GF-D8 (cell line): ENCODE measurements around the gene CELA1.
A peak's percentile ranks its signal among the peaks of the same experiment; 100 is the strongest.

Experiments
- DNase-seq: peaks from one replicate; lab custom pipeline; 2025; lab: John Stamatoyannopoulos, UW

The CELA1 gene

GRCh38 chr12:51346581-51346980, at the start of gene CELA1:
TSS of gene CELA1 (minus strand) at chr12:51346679. CDS start at chr12:51346638, 41 bp downstream.
- DNase-seq = no peak

DNA sequence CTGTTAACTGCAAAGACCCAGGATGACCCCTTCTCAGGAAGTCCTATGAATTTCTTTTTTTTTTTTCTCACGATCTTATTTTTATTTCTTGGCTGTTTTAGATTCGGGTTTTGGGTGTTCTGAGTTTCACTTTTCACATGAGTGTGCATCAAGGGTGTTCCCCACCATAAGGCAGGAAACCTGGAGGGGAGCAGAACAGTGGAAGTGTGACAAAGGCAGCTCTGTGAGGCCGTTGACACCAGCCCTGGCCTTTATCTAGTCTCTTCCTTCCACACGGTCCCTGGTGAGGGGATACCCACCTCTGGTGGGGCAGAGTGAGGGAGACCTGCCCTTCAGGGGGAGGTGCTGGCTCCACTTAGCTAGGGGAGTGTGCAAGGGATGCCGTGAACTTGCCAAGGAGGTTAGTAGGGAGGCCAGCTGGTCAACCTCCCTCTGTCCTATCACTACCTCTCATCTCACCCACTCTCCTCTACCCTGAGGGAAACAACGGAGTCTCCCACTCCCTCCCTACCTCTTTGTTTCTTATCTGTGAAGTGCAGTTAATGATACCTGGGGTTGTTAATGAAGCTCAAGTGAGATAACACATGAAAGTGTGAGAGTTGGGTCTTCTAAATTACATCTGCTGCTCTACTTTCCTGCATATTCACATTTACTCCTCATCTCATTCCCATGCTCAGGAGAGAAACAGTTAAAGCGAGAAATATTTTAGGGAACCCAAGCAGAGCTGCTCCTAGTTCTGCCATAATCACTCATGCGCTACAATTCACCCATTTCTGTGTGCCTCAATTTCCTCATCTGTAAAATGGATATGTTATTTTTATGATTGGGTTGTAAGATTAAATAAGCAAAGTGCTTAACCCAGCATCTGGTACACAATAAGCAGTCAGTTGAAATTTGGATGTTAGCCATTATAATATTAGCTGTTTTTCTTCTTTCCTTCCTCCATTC, 49.1 kb upstream of the CELA1 start:
- DNase-seq = peak; percentile 11

- no peak for DNase-seq
Measured at GRCh38 chr12:51393676-51394545, 47.4 kb upstream of the CELA1 start.

DNA sequence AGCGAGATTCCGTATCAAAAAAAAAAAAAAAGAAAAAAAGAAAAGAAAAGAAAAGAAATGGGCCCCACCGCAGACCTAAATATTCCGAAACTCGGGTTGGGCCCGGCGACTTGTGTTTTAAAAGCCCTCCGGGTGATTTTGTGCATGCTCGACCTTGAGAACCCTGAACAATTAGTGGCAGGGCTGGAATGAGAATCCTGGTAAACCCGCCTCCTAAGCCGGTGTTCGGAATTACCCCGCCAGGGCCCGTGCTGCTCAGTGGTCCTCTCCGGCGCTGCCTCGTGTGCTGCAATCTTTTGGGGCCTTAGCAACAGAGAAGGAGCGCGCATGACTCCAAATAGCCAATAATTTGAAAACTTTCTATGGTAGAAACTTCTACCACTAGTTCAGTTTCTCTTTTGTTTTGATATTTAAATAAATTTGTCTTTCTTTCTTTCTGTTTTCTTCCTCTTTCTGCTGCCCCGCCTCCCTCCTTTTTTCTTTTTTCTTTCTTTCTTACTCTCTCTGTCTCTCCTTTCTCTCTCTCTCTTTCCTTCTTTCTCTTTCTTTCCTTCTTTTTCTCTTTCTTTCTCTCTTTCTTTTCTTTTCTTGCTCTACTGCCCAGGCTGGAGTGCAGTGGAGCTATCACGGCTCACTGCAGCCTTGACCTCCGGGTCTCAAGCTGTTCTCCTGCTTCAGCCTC, 46.2 kb upstream of the CELA1 start:
- DNase-seq = no peak

DNA sequence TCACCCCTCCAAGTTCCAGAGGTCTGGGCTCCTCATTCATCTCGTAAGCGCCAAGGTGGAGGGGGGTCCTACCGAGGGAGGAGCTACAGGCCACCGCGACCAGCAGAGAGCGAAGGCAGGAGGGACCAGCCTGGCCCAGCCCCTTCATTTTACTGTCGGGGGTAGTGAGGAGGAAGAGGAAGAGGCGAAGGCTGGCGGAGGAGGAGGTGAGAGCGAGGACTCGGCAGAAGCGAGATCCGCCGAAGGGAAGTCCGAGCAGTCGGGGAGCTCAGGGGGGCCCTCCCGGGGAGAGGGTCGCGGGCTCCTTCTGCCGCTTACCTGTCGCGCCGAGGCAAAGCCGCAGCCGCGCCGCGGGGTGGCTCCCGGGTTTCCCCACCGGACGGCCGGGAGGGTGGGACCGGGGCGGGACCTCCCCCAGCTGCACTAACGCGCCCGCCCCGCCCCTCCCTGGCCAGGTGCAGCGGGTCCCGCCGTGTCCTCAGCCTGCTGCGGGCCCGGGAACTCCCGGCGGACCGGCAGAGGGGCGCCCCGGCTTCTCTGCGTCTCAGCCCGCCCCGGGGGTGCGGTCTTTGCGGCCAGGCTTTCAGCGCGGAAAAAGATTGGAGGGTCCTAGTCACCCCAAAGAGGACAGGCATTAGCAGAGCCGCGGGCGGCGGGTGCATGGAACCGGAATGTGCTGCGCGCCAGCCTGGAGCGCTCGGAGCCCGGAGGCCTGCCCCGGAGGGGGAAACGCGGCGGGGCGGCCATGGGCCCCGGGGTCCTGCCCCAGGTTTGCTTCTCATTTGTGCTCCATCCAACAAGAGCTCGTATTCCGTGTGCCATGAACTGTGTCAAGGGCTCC, 45.0 kb upstream of the CELA1 start, which contains the start of gene GALNT6:
GALNT6 (minus strand) TSS at position 124 of the 841 bp plus-strand sequence. CDS start 11,625 bp downstream, outside the sequence.
- DNase-seq = peak; percentile 30

- DNase-seq = no peak
Measured at GRCh38 chr12:51390891-51391282, 44.4 kb upstream of the CELA1 start.

GRCh38 chr12:51390457-51390856, 44.0 kb upstream of the CELA1 start:
- DNase-seq = no peak

DNA sequence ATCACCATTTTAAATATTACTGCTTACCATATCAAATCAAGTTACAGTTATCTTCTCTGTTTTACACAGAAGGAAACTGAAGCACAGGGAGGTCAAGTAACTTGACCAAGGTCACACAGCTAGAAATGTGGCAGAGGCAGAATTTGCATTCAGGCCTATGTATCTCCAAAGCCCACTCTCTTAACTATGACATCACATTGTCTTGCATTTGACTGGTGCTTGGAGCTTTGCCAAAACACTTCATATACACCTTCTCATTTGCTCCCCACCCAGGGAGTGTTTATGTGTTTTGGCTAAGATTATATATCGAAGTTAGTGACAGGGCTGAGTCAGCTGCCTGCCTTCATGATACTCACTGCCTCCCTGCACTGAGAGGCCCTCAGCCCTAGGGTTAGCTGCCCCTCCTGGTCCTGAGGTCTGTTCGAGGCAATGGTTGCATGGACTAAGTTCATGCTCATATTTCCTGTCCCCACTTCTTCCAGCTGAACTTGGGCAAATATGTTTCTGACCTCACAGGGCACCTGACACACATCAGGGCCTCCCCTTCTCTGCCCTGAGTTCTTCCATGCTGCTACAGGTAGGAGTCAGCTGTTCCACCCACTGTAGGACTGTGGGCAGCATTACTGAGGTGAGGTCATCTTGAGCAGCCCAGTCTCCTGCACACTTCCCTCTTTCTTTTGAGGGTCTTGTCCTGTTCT, 43.0 kb upstream of the CELA1 start:
- no peak for DNase-seq

DNA sequence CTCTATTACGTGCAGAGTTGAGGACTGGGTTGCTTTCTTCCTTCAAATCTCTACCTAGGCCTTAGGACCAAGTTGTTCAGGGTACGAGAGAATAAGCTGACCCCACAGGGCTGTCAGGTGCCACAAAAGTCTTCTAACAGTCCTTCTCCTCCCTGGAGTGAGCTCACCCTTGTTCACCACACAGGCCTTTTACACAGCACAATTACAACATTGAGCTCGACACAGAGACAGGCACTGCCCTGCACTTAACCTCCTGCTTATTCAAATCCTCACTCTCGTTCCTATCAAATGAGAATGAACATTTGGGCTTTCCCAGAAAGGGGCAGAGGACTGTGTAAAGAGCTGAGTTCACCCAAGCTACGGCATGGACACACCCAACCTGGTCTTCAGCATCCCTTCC, 42.4 kb upstream of the CELA1 start:
- no peak for DNase-seq

- DNase-seq = no peak
Measured at GRCh38 chr12:51388069-51388799, 41.8 kb upstream of the CELA1 start.

- DNase-seq = no peak
Measured at GRCh38 chr12:51386351-51386750, 39.9 kb upstream of the CELA1 start.

DNA sequence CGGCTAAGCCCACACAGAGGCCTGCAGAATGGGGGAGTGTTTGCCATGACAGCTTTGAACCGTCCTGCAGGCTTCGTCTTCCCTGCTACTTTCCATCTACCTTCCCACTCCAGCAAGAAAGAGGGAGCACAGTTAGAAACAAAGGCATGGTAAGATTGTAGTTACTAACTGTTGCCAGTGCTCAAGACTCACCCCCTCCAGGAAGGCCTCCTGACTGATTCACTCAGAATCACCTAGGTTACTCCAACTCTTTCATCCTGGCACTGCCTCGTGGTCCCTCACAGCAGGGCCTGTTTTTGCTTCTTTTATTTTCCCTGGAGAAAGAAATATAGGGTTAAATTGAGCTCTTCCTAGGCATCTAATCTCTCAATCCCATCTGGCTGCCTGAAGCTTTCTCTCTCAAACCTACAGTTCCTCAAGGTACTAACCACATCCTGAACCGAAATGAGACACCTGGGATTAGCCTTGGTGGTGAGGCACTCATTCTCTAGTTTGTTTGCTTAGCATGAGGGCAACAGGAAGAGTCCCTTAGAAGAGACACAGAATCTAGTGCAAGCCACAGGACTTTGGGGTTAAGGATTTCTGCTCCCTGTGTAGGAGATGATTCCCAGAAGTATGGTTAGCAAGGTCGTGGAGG, 36.9 kb upstream of the CELA1 start:
- DNase-seq = no peak

DNA sequence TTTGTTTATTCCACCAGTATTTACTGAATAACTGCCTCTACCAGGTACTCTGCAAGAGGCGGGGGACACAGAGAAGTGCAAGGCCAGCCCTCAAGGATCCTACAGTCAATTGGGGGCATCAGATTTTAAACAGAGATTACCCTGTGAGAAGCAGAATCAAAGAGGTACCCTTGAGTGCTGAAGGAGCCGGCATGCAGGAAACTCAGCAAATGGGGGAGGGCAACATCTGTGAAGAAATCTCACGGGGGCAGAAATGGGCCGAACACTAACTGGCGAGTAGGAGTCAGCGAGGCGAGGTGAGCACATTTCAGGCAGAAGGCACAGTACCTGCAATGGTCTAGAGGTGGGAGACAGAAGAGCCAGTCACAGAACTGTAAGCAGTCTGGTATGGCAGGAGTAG, 35.7 kb upstream of the CELA1 start:
- DNase-seq = no peak

- no peak for DNase-seq
Measured at GRCh38 chr12:51381226-51382079, 35.0 kb upstream of the CELA1 start.

GRCh38 chr12:51379571-51379970, 33.1 kb upstream of the CELA1 start:
- no peak for DNase-seq

DNA sequence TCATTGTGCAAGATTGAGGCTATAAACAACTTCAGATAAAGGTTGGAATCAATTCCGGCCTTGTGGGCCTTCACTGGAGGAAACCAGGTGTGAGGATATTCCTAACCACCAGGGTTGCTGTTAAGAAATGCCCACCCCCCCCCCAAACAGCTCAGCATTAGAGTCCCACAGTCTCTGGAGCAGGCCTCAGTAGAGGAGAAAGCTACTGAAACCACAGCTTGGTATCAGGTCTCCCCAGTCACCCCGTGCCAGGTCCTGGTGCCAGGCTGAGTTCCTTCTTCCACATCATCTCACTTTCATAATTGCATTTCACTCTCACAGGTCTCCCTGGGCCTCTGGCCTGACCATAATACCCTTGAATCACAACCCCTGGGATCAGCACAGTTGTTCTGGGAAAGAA, 32.3 kb upstream of the CELA1 start:
- DNase-seq = no peak

GRCh38 chr12:51377099-51377984, 30.9 kb upstream of the CELA1 start:
- DNase-seq = no peak
